ENCODE data around the gene MTREX. TPM values are rescaled to one million over a fixed set of nuclear protein-coding genes. Genes with fewer than 3 reads are reported as not detected.

The MTREX gene
- total and polyA plus RNA-seq, 10 of the 15 experiments (the other 5 are each of a cell fraction or from before 2014, with no cell fraction given) = 20.1 to 102 (median 49.0) TPM

- Histone ChIP-seq H3K36me3 (ENCODE audit: control insufficient read depth in 2 of 2, insufficient read depth in 2 of 2, low read length in 1 of 2) (no peaks in the 10 kb centered on the region), H3K4me2 (ENCODE audit: control insufficient read depth, insufficient read depth) (no peak overlapping the region), H3K27me3 (replicated peaks in 1 of 2; ENCODE audit: control insufficient read depth in 2 of 2, insufficient read depth in 2 of 2, low read length in 1 of 2) (no peaks in the 10 kb centered on the region), H4K20me1 (ENCODE audit: control insufficient read depth, insufficient read depth) (no peaks in the 10 kb centered on the region), H3K79me2 (ENCODE audit: control insufficient read depth, insufficient read depth, low read length) (no peaks in the 10 kb centered on the region), H3K27ac (ENCODE audit: control insufficient read depth, insufficient read depth) (no peak overlapping the region), H3K4me1 (ENCODE audit: control insufficient read depth, insufficient read depth, low read length) (no peaks in the 10 kb centered on the region), H3K9me3 (replicated peaks; ENCODE audit: control insufficient read depth, insufficient read depth, low read length) (no peaks in the 10 kb centered on the region), H3K9ac (ENCODE audit: control insufficient read depth, insufficient read depth, low read length) (no peak overlapping the region), H2AFZ (ENCODE audit: control insufficient read depth, low read depth, low read length) (no peak overlapping the region), H3K4me3 (no peak overlapping the region)
- ChIA-PET SMC1A (ENCODE audit: uncharacterized antibody, unreplicated experiment) (interaction anchor here (1.2 kb wide), 1 partner anchor 56 kb away, joined by 5 read pairs; no protein-coding TSS in a partner anchor), RAD21 (ENCODE audit: unreplicated experiment) (no interaction called here), CTCF (no interaction called here), POLR2A (no interaction called here)
- 98% methylated on average over 2 of the region's 2 CpGs for WGBS (ENCODE audit: insufficient coverage, insufficient replicate concordance, low lambda C conversion rate, missing lambda C conversion rate)
- DNase-seq (ENCODE audit: low read depth, low spot score) (no peak), ATAC-seq (no peak), FAIRE-seq (no peak)
- intact Hi-C loops (cut with micrococcal nuclease; ENCODE audit: unreplicated experiment) (no loop called here), in situ Hi-C loops (cut with MboI) (no loop called here)
- no TSS peak for BruUV-seq (replicated peaks)
- TF ChIP-seq SMARCA5 (IDR thresholded peaks at IDR 0.05) (no peak), NR2F1 (conservative IDR thresholded peaks at IDR 0.05) (no peak), IKZF1 (conservative IDR thresholded peaks at IDR 0.05) (no peak), RB1 (IDR thresholded peaks at IDR 0.05; ENCODE audit: borderline replicate concordance) (no peak), BMI1 (IDR thresholded peaks at IDR 0.05; ENCODE audit: borderline replicate concordance) (no peak), MXI1 (IDR thresholded peaks at IDR 0.05; ENCODE audit: low read depth, low read length) (no peak), SPI1 (IDR thresholded peaks at IDR 0.05; ENCODE audit: borderline replicate concordance, insufficient read depth, low read depth, low read length) (no peak), ZNF384 (IDR thresholded peaks at IDR 0.05; ENCODE audit: borderline replicate concordance, low read depth, low read length) (no peak), HCFC1 (IDR thresholded peaks at IDR 0.05; ENCODE audit: low read length) (no peak), E2F4 (IDR thresholded peaks at IDR 0.05; ENCODE audit: low read depth, low read length) (no peak), BHLHE40 (IDR thresholded peaks at IDR 0.05; ENCODE audit: borderline replicate concordance in 1 of 2, low read depth in 2 of 2, low read length in 1 of 2) (no peak), ZNF622 (IDR thresholded peaks at IDR 0.05) (no peak)
- TF ChIP-seq, protein P1, sequence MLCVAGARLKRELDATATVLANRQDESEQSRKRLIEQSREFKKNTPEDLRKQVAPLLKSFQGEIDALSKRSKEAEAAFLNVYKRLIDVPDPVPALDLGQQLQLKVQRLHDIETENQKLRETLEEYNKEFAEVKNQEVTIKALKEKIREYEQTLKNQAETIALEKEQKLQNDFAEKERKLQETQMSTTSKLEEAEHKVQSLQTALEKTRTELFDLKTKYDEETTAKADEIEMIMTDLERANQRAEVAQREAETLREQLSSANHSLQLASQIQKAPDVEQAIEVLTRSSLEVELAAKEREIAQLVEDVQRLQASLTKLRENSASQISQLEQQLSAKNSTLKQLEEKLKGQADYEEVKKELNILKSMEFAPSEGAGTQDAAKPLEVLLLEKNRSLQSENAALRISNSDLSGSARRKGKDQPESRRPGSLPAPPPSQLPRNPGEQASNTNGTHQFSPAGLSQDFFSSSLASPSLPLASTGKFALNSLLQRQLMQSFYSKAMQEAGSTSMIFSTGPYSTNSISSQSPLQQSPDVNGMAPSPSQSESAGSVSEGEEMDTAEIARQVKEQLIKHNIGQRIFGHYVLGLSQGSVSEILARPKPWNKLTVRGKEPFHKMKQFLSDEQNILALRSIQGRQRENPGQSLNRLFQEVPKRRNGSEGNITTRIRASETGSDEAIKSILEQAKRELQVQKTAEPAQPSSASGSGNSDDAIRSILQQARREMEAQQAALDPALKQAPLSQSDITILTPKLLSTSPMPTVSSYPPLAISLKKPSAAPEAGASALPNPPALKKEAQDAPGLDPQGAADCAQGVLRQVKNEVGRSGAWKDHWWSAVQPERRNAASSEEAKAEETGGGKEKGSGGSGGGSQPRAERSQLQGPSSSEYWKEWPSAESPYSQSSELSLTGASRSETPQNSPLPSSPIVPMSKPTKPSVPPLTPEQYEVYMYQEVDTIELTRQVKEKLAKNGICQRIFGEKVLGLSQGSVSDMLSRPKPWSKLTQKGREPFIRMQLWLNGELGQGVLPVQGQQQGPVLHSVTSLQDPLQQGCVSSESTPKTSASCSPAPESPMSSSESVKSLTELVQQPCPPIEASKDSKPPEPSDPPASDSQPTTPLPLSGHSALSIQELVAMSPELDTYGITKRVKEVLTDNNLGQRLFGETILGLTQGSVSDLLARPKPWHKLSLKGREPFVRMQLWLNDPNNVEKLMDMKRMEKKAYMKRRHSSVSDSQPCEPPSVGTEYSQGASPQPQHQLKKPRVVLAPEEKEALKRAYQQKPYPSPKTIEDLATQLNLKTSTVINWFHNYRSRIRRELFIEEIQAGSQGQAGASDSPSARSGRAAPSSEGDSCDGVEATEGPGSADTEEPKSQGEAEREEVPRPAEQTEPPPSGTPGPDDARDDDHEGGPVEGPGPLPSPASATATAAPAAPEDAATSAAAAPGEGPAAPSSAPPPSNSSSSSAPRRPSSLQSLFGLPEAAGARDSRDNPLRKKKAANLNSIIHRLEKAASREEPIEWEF (IDR thresholded peaks at IDR 0.05; ENCODE audit: insufficient replicate concordance, low read depth, low read length) = no peak
- TF ChIP-seq, protein P2, sequence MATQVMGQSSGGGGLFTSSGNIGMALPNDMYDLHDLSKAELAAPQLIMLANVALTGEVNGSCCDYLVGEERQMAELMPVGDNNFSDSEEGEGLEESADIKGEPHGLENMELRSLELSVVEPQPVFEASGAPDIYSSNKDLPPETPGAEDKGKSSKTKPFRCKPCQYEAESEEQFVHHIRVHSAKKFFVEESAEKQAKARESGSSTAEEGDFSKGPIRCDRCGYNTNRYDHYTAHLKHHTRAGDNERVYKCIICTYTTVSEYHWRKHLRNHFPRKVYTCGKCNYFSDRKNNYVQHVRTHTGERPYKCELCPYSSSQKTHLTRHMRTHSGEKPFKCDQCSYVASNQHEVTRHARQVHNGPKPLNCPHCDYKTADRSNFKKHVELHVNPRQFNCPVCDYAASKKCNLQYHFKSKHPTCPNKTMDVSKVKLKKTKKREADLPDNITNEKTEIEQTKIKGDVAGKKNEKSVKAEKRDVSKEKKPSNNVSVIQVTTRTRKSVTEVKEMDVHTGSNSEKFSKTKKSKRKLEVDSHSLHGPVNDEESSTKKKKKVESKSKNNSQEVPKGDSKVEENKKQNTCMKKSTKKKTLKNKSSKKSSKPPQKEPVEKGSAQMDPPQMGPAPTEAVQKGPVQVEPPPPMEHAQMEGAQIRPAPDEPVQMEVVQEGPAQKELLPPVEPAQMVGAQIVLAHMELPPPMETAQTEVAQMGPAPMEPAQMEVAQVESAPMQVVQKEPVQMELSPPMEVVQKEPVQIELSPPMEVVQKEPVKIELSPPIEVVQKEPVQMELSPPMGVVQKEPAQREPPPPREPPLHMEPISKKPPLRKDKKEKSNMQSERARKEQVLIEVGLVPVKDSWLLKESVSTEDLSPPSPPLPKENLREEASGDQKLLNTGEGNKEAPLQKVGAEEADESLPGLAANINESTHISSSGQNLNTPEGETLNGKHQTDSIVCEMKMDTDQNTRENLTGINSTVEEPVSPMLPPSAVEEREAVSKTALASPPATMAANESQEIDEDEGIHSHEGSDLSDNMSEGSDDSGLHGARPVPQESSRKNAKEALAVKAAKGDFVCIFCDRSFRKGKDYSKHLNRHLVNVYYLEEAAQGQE (IDR thresholded peaks at IDR 0.05; ENCODE audit: low read depth, low read length) = no peak
These were observed 144.2 kb downstream of the MTREX start for GRCh38 chr5:55451976-55452375.
